IPS DF 6.9 (cell line): ENCODE data around the gene ANGEL1.

Experiments
- DNase-seq: peaks from one replicate; pipeline ENCODE4 v3.0.0-alpha.2; 2013; ENCODE audit warnings: low read depth, low spot score
- H3K27ac ChIP-seq: one replicate; pipeline ENCODE4 v1.5.1; 2013; ENCODE audit warnings: low read length, control low read depth
- H3K27me3 ChIP-seq: 2 replicates; pipeline ENCODE4 v1.6.1; 2013; ENCODE audit warnings: mild to moderate bottlenecking, low read length; ENCODE audit not compliant: control insufficient read depth, insufficient read depth
- H3K36me3 ChIP-seq: 2 replicates; pipeline ENCODE4 v1.6.1; 2013; ENCODE audit warnings: low read length; ENCODE audit not compliant: control insufficient read depth, insufficient read depth
- H3K4me1 ChIP-seq: 2 replicates; pipeline ENCODE4 v1.6.1; 2013; ENCODE audit warnings: low read length; ENCODE audit not compliant: control insufficient read depth, insufficient read depth
- H3K4me3 ChIP-seq: 2 replicates; pipeline ENCODE4 v1.5.1; 2013; ENCODE audit warnings: mild to moderate bottlenecking, low read length
- H3K9me3 ChIP-seq: 2 replicates; pipeline ENCODE4 v1.6.1; 2013; ENCODE audit warnings: low read length, inconsistent platforms; ENCODE audit not compliant: control insufficient read depth, insufficient read depth
- WGBS: extraction: QIAGEN DNeasy Blood & Tissue Kit; methylation state at CpG from one replicate; pipeline ENCODE4 v1.1.7; 2013; ENCODE audit warnings: mixed read lengths, missing lambda C conversion rate; ENCODE audit not compliant: insufficient read length, insufficient coverage; 5-methylcytosine and 5-hydroxymethylcytosine counted together

The ANGEL1 gene

DNA sequence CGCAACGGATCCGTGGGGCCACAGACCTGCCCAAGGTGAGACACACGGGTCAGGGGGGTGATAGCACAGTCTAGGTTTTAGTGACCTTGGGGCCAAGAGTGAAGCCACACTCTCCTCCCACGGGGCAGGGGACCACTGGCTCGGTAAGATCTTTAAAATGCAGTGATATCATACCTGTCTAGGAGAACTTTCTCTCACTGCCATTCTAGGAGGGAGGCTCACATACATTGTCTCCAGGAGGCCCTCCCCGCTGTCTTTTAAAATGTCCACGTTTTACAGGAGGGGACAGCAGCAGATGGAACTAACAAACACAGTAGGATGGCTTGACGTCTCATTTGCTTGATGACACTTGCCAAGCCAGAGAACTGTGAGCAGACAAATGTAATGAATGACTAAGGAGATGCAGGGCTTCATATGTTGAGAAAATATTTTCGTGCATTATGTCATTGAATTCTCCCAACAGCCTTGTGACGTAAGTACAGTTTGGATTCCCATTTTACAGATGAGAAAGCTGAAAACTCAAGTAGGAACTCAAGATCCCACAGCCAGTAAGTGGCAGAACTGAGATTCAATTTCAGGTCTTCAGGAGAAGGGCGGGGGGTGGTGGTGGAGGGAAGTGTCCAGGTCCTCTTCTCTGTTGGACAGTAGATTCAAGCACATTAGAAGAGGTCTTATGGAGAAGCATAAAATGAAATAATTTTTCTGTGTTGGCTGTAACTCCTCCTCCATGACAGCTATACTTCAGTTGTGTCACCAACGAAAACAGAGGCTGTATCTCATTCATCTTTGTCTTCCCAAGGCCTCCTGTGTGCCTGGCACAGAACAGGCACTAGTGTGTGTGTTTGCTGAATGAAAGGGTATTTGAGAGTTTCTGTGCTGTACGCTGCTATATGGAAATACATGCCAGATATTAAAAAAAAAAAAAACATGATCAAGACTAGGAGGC, 49.3 kb downstream of the ANGEL1 start:
- WGBS, result no CpG with 5 or more reads among the region's 14 CpGs
- H3K4me1 ChIP-seq, result peaks cover under 1% of the 10 kb centered on the region; the same call in 1 of the 2 replicates
- H3K27me3 ChIP-seq, result peaks cover 36% of the 10 kb centered on the region
- no peak for DNase-seq
- H3K36me3 ChIP-seq, result no peaks in the 10 kb centered on the region; the same call in 1 of the 2 replicates
- no peaks in the 10 kb centered on the region for H3K9me3 ChIP-seq
- H3K27ac ChIP-seq, result no peak overlapping the region
- H3K4me3 ChIP-seq, result no peak overlapping the region

GRCh38 chr14:76762411-76763095, 50.1 kb downstream of the ANGEL1 start:
- no peak overlapping the region for H3K27ac ChIP-seq
- H3K36me3 ChIP-seq, result no peaks in the 10 kb centered on the region; the same call in 1 of the 2 replicates
- no peak for DNase-seq
- WGBS, result no CpG with 5 or more reads among the region's 28 CpGs
- H3K4me3 ChIP-seq, result peak overlapping the region; percentile 74; the same call in 1 of the 2 replicates
- no peaks in the 10 kb centered on the region for H3K9me3 ChIP-seq
- H3K27me3 ChIP-seq, result peaks cover 36% of the 10 kb centered on the region
- no peaks in the 10 kb centered on the region; the same call in 1 of the 2 replicates for H3K4me1 ChIP-seq

DNA sequence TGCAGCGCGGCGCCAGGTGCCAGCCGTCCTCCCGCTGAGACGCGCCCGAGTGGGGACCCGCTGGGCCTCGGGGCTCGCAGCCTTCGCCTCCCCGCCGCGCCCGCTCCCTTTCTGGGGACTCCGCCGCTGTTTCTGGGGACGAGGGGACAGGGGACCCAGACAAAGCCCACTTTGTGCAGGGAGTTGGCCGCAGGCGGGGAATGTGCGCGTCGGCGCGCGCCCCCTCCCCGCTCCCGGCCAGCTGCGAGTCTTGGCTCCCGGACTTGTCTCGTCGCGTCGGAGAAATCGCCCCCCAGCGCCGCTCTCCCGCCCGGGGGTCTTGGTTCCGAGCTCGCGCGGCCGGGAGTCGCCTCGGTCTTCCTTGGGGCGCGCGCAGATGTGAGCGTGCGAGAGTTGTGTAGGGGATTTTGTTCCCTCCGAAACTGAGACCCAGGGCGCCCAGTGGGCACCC, 50.7 kb downstream of the ANGEL1 start:
- no peaks in the 10 kb centered on the region; the same call in 1 of the 2 replicates for H3K4me1 ChIP-seq
- no peak for DNase-seq
- H3K36me3 ChIP-seq, result no peaks in the 10 kb centered on the region; the same call in 1 of the 2 replicates
- WGBS, result no CpG with 5 or more reads among the region's 54 CpGs
- no peak overlapping the region for H3K27ac ChIP-seq
- no peaks in the 10 kb centered on the region for H3K9me3 ChIP-seq
- peak overlapping the region; percentile 74 for H3K4me3 ChIP-seq
- peaks cover 36% of the 10 kb centered on the region for H3K27me3 ChIP-seq

- DNase-seq, result no peak
- H3K27ac ChIP-seq, result no peak within 1 kb of the TSS
- no CpG with 5 or more reads among the region's 96 CpGs for WGBS
- no peaks in the 10 kb centered on the region; the same call in 1 of the 2 replicates for H3K4me1 ChIP-seq
- peaks cover 36% of the 10 kb centered on the region for H3K27me3 ChIP-seq
- no peaks in the 10 kb centered on the region; the same call in 1 of the 2 replicates for H3K36me3 ChIP-seq
- H3K9me3 ChIP-seq, result no peaks in the 10 kb centered on the region
- peak within 1 kb of the TSS; percentile 74 for H3K4me3 ChIP-seq
Observed at GRCh38 chr14:76761136-76761959, 51.3 kb downstream of the ANGEL1 start, which contains the start of gene VASH1. Gene VASH1 (plus strand): TSS chr14:76761468. CDS start chr14:76762822, 1,354 bp downstream.

DNA sequence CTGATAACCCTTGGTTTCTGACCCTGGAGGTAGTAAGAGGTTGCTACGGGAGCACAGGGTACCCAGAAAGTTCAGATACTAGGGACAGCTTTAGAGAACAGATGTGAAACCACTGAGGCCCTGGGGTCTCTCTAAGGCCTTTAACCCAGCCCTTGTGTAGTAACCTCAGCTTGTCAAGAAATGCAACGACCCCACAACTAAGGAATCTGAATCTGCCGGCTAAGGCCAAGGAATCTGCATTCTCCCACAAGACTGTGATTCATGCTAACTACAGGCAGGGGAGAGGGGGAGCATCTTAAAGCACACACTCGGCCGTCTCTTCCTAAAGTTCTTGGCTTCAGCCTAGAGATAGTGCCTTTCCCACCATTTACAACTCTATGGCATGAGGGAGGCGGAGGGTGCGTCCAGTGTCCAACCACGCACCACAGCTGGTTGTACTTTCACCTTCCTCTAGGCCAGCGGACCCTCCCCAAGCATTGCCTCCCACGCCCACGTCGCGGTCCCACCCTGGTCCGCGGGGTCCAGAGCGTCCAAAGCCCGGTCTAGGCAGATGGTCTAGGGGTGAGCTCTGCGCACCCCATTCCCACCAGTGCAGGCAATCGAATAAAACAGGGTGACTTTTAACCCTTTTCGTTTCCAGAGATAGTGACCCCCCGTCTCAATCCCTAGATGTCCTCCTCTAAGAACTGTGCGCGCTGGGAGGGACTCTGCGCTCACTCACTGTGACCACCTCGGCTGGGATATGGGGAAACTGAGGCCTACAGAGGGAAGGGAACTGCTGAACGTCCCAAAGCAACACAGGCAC, 52.1 kb downstream of the ANGEL1 start:
- DNase-seq, result no peak
- H3K4me1 ChIP-seq, result no peaks in the 10 kb centered on the region; the same call in 1 of the 2 replicates
- H3K36me3 ChIP-seq, result no peaks in the 10 kb centered on the region; the same call in 1 of the 2 replicates
- no CpG with 5 or more reads among the region's 26 CpGs for WGBS
- H3K4me3 ChIP-seq, result peak overlapping the region; percentile 74; the same call in 1 of the 2 replicates
- H3K9me3 ChIP-seq, result no peaks in the 10 kb centered on the region
- peaks cover 36% of the 10 kb centered on the region for H3K27me3 ChIP-seq
- no peak overlapping the region for H3K27ac ChIP-seq

DNA sequence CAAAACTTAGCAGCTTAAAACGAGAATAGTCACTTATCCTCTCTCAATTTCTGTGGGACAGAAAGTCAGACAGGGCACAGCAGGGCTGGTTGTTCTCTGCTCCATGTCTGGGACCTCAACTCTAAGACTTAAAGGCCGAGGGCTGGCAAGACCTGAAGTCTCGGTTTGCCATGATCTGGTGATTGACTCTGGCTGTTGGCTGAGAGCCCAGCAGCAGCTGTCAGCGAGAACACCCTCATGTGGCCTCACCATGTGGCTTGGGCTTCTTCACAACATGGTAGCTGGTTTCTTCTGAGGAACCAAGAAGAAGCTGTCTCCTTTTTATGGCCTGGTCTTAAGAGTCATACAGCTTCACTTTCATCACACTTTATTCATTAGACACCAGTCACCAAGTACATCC, 53.1 kb downstream of the ANGEL1 start:
- no peak for DNase-seq
- H3K4me3 ChIP-seq, result no peak overlapping the region
- no CpG with 5 or more reads among the region's 4 CpGs for WGBS
- peaks cover 36% of the 10 kb centered on the region for H3K27me3 ChIP-seq
- no peaks in the 10 kb centered on the region; the same call in 1 of the 2 replicates for H3K36me3 ChIP-seq
- no peaks in the 10 kb centered on the region; the same call in 1 of the 2 replicates for H3K4me1 ChIP-seq
- H3K9me3 ChIP-seq, result no peaks in the 10 kb centered on the region
- no peak overlapping the region for H3K27ac ChIP-seq

GRCh38 chr14:76756371-76756750, 56.3 kb downstream of the ANGEL1 start:
- WGBS, result no CpG with 5 or more reads among the region's 6 CpGs
- Histone ChIP-seq H3K4me1 (no peaks in the 10 kb centered on the region), H3K36me3 (no peaks in the 10 kb centered on the region; the same call in 1 of the 2 replicates), H3K27me3 (peaks cover 17% of the 10 kb centered on the region; the same call in 1 of the 2 replicates), H3K4me3 (no peak overlapping the region), H3K27ac (no peak overlapping the region), H3K9me3 (no peaks in the 10 kb centered on the region)
- no peak for DNase-seq

- DNase-seq, result no peak
- H3K4me3 ChIP-seq, result no peak overlapping the region
- no peaks in the 10 kb centered on the region for H3K4me1 ChIP-seq
- peaks cover 15% of the 10 kb centered on the region; the same call in 1 of the 2 replicates for H3K27me3 ChIP-seq
- no peak overlapping the region for H3K27ac ChIP-seq
- no CpG with 5 or more reads among the region's 9 CpGs for WGBS
- H3K9me3 ChIP-seq, result no peaks in the 10 kb centered on the region
- H3K36me3 ChIP-seq, result no peaks in the 10 kb centered on the region
Observed at GRCh38 chr14:76755610-76756370, 56.9 kb downstream of the ANGEL1 start.

GRCh38 chr14:76754586-76754985, 58.1 kb downstream of the ANGEL1 start:
- DNase-seq, result no peak
- no peaks in the 10 kb centered on the region for H3K36me3 ChIP-seq
- WGBS, result no CpG with 5 or more reads among the region's 7 CpGs
- H3K27ac ChIP-seq, result no peak overlapping the region
- H3K4me1 ChIP-seq, result no peaks in the 10 kb centered on the region
- no peak overlapping the region for H3K4me3 ChIP-seq
- H3K9me3 ChIP-seq, result no peaks in the 10 kb centered on the region
- H3K27me3 ChIP-seq, result peaks cover 4% of the 10 kb centered on the region; the same call in 1 of the 2 replicates
